ENCODE results near the gene CTNNA3. TPM values are rescaled to one million over a fixed set of nuclear protein-coding genes. Genes with fewer than 3 reads are reported as not detected.

Gene CTNNA3
- total and polyA plus RNA-seq, 2 donors (not counting 3 experiments of a cell fraction or from before 2014, with no cell fraction given), result not detected

DNA sequence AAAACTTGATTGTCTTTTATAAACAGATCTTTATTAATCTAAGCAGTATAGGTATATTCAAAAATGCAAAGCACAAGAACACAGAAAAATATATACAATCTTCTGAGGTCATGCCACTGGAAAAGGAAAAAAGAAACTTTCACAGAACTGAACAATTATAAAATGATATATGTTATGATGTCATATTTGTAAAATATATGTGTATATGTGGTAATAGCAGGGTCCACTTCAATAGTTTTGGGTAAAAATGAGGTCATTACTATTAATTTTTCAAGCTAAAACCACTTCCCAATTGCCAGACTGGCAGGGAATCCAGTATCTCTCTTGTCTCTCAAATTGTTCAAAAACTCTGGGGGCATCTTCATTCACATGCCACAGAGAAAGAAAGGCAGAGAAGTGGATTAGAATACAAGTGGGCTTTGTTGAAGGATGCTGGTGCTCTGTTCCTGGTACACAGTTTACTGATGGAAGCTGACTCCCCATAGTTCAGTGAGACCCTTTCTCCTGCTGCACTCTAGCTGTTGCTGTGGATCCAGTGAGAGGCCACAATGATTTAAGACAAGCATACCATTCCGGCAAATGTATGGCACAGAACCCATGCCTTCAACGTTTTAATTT, 19.7 kb downstream of the CTNNA3 start:
- POLR2A ChIA-PET, result no interaction called here
- H3K79me2 ChIP-seq (ENCODE audit: control insufficient read depth, insufficient read depth, low read length), result no peaks in the 10 kb centered on the region
- H3K4me3 ChIP-seq (replicated peaks in 1 of 3; ENCODE audit: insufficient read depth in 1 of 3, low read depth in 1 of 3, low read length in 3 of 3), result no peak overlapping the region
- H3K36me3 ChIP-seq (ENCODE audit: control insufficient read depth in 2 of 2, extremely low read depth in 1 of 2, insufficient read depth in 2 of 2, low read length in 2 of 2), result no peaks in the 10 kb centered on the region
- H3K9me3 ChIP-seq (replicated peaks; ENCODE audit: control insufficient read depth, insufficient read depth, low read length), result no peaks in the 10 kb centered on the region
- TF ChIP-seq EZH2 (IDR thresholded peaks at IDR 0.05; ENCODE audit: borderline replicate concordance, low read depth, low read length, severe bottlenecking) (no peak), POLR2A (IDR thresholded peaks at IDR 0.05; ENCODE audit: low read depth, low read length) (no peak), POLR2AphosphoS5 (IDR thresholded peaks at IDR 0.05; ENCODE audit: insufficient read depth, low read depth, low read length) (no peak), FOS (IDR thresholded peaks at IDR 0.05; ENCODE audit: borderline replicate concordance, insufficient read depth, low read length) (no peak), MYC (IDR thresholded peaks at IDR 0.05; ENCODE audit: low read depth, low read length) (no peak), GATA2 (IDR thresholded peaks at IDR 0.05; ENCODE audit: insufficient read depth, insufficient read length, low read depth, low read length) (no peak), JUN (IDR thresholded peaks at IDR 0.05; ENCODE audit: borderline replicate concordance, insufficient read depth, insufficient read length, low read depth) (no peak)
- TF ChIP-seq, protein P1, sequence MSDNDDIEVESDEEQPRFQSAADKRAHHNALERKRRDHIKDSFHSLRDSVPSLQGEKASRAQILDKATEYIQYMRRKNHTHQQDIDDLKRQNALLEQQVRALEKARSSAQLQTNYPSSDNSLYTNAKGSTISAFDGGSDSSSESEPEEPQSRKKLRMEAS (IDR thresholded peaks at IDR 0.05; ENCODE audit: insufficient read depth, insufficient read length), result no peak
- TF ChIP-seq, protein P2, sequence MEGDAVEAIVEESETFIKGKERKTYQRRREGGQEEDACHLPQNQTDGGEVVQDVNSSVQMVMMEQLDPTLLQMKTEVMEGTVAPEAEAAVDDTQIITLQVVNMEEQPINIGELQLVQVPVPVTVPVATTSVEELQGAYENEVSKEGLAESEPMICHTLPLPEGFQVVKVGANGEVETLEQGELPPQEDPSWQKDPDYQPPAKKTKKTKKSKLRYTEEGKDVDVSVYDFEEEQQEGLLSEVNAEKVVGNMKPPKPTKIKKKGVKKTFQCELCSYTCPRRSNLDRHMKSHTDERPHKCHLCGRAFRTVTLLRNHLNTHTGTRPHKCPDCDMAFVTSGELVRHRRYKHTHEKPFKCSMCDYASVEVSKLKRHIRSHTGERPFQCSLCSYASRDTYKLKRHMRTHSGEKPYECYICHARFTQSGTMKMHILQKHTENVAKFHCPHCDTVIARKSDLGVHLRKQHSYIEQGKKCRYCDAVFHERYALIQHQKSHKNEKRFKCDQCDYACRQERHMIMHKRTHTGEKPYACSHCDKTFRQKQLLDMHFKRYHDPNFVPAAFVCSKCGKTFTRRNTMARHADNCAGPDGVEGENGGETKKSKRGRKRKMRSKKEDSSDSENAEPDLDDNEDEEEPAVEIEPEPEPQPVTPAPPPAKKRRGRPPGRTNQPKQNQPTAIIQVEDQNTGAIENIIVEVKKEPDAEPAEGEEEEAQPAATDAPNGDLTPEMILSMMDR (IDR thresholded peaks at IDR 0.05; ENCODE audit: extremely low read depth in 1 of 2, insufficient read depth in 1 of 2, low read depth in 1 of 2, low read length in 2 of 2), result no peak
- no peak overlapping the region for H2AFZ ChIP-seq (ENCODE audit: low read depth, low read length)
- no peak overlapping the region for H3K4me2 ChIP-seq (ENCODE audit: insufficient read depth, low read length)
- H3K4me1 ChIP-seq (ENCODE audit: control insufficient read depth, extremely low read depth, insufficient read depth, low read length), result no peaks in the 10 kb centered on the region
- no peaks in the 10 kb centered on the region for H3K9me1 ChIP-seq (replicated peaks; ENCODE audit: control insufficient read depth, extremely low read depth, insufficient read depth, low read length)
- H3K27me3 ChIP-seq (ENCODE audit: control insufficient read depth in 2 of 2, insufficient read depth in 2 of 2, low read length in 2 of 2), result peaks cover 5 to 13% of the 10 kb centered on the region in 2 experiments
- dilution Hi-C loops (cut with MboI; ENCODE audit: extremely low pct_ligation_motif_present, low sequenced_read_pairs) (no loop called here), intact Hi-C loops (cut with micrococcal nuclease) (no loop called here)
- no peaks in the 10 kb centered on the region for H4K20me1 ChIP-seq (replicated peaks; ENCODE audit: control insufficient read depth, extremely low read depth, insufficient read depth, low read length)
- no peak overlapping the region for H3K27ac ChIP-seq (ENCODE audit: insufficient read depth, low read depth, low read length)
- no TSS peak for BruUV-seq (replicated peaks)
- no peak for DNase-seq (ENCODE audit: low read depth, low spot score)
- no peak overlapping the region for H3K9ac ChIP-seq (replicated peaks; ENCODE audit: extremely low read depth, insufficient read depth, low read length)
- CTCF ChIA-PET, result interaction anchor here (1.0 to 1.2 kb wide), 2 partner anchors 10 to 112 kb away, joined by 3 read pairs; no protein-coding TSS in a partner anchor
- no peak for FAIRE-seq
